ENCODE measurements around the gene TBC1D9B.

Gene TBC1D9B

GRCh38 chr5:179954434-179954833, 46.7 kb upstream of the TBC1D9B start:
- H3F3A ChIP-seq (ENCODE audit: low read depth) = no peaks in the 10 kb centered on the region
- no peak overlapping the region for H3K4me2 ChIP-seq (ENCODE audit: low read depth, low read length, poor library complexity, severe bottlenecking)
- H3K27me3 ChIP-seq (ENCODE audit: insufficient read depth, low read length, poor library complexity, severe bottlenecking) = no peaks in the 10 kb centered on the region
- H3K4me1 ChIP-seq (ENCODE audit: insufficient read depth, low read length, poor library complexity, severe bottlenecking) = no peaks in the 10 kb centered on the region
- no peak overlapping the region for H3K9ac ChIP-seq (ENCODE audit: low read depth, low read length, poor library complexity, severe bottlenecking)
- H3K9me3 ChIP-seq (ENCODE audit: insufficient read depth, low read depth, low read length) = no peaks in the 10 kb centered on the region
- H3K79me2 ChIP-seq (ENCODE audit: insufficient read depth, low read length) = no peaks in the 10 kb centered on the region
- 0 out of 2 replicates have a peak, but pooled peaks cover 4% of the 10 kb centered on the region for H3K36me3 ChIP-seq (ENCODE audit: insufficient read depth, low read length)
- TF ChIP-seq CTCF (conservative IDR thresholded peaks at IDR 0.05; ENCODE audit: low read length) (no peak), EZH2phosphoT487 (IDR thresholded peaks at IDR 0.05; ENCODE audit: borderline replicate concordance) (no peak)
- H3K9me2 ChIP-seq (replicated peaks; ENCODE audit: low read depth, low read length) = no peaks in the 10 kb centered on the region
- no peak overlapping the region for H2AFZ ChIP-seq (ENCODE audit: low read length)
- no peaks in the 10 kb centered on the region for H4K20me1 ChIP-seq (ENCODE audit: insufficient read depth, low read length, poor library complexity, severe bottlenecking)
- no peak overlapping the region for H3K4me3 ChIP-seq (ENCODE audit: low read length, poor library complexity, severe bottlenecking)

GRCh38 chr5:179953987-179954386, 46.3 kb upstream of the TBC1D9B start:
- no peak overlapping the region for H3K4me2 ChIP-seq (ENCODE audit: low read depth, low read length, poor library complexity, severe bottlenecking)
- TF ChIP-seq CTCF (conservative IDR thresholded peaks at IDR 0.05; ENCODE audit: low read length) (no peak), EZH2phosphoT487 (IDR thresholded peaks at IDR 0.05; ENCODE audit: borderline replicate concordance) (no peak)
- H3K27me3 ChIP-seq (ENCODE audit: insufficient read depth, low read length, poor library complexity, severe bottlenecking) = no peaks in the 10 kb centered on the region
- H3K9me2 ChIP-seq (replicated peaks; ENCODE audit: low read depth, low read length) = no peaks in the 10 kb centered on the region
- no peaks in the 10 kb centered on the region for H3K4me1 ChIP-seq (ENCODE audit: insufficient read depth, low read length, poor library complexity, severe bottlenecking)
- no peak overlapping the region for H3K9ac ChIP-seq (ENCODE audit: low read depth, low read length, poor library complexity, severe bottlenecking)
- H4K20me1 ChIP-seq (ENCODE audit: insufficient read depth, low read length, poor library complexity, severe bottlenecking) = no peaks in the 10 kb centered on the region
- no peaks in the 10 kb centered on the region for H3F3A ChIP-seq (ENCODE audit: low read depth)
- H3K79me2 ChIP-seq (ENCODE audit: insufficient read depth, low read length) = no peaks in the 10 kb centered on the region
- H3K36me3 ChIP-seq (ENCODE audit: insufficient read depth, low read length) = 0 out of 2 replicates have a peak, but pooled peaks cover 4% of the 10 kb centered on the region
- H3K9me3 ChIP-seq (ENCODE audit: insufficient read depth, low read depth, low read length) = no peaks in the 10 kb centered on the region
- H3K4me3 ChIP-seq (ENCODE audit: low read length, poor library complexity, severe bottlenecking) = no peak overlapping the region
- no peak overlapping the region for H2AFZ ChIP-seq (ENCODE audit: low read length)

- Histone ChIP-seq H3K9me2 (replicated peaks; ENCODE audit: low read depth, low read length) (no peaks in the 10 kb centered on the region), H2AFZ (ENCODE audit: low read length) (no peak overlapping the region), H3K4me2 (ENCODE audit: low read depth, low read length, poor library complexity, severe bottlenecking) (no peak overlapping the region), H3K4me3 (ENCODE audit: low read length, poor library complexity, severe bottlenecking) (no peak overlapping the region), H3K9ac (ENCODE audit: low read depth, low read length, poor library complexity, severe bottlenecking) (no peak overlapping the region), H3K36me3 (ENCODE audit: insufficient read depth, low read length) (no peaks in the 10 kb centered on the region), H3K79me2 (ENCODE audit: insufficient read depth, low read length) (no peaks in the 10 kb centered on the region), H3K27me3 (ENCODE audit: insufficient read depth, low read length, poor library complexity, severe bottlenecking) (no peaks in the 10 kb centered on the region), H4K20me1 (ENCODE audit: insufficient read depth, low read length, poor library complexity, severe bottlenecking) (no peaks in the 10 kb centered on the region), H3K9me3 (ENCODE audit: insufficient read depth, low read depth, low read length) (no peaks in the 10 kb centered on the region), H3F3A (ENCODE audit: low read depth) (no peaks in the 10 kb centered on the region), H3K4me1 (ENCODE audit: insufficient read depth, low read length, poor library complexity, severe bottlenecking) (no peaks in the 10 kb centered on the region)
- TF ChIP-seq EZH2phosphoT487 (IDR thresholded peaks at IDR 0.05; ENCODE audit: borderline replicate concordance) (no peak), CTCF (conservative IDR thresholded peaks at IDR 0.05; ENCODE audit: low read length) (no peak)
These were observed 29.4 kb upstream of the TBC1D9B start for GRCh38 chr5:179936976-179937681.

Data from Loucy (cell line).